ENCODE results near the gene ADRA2C. TPM values are rescaled to one million over a fixed set of nuclear protein-coding genes. Genes with fewer than 3 reads are reported as not detected.

Gene ADRA2C
- total RNA-seq, 1 experiment from 2014 or later = 2.4 TPM

- no peaks in the 10 kb centered on the region for H3K4me1 Mint-ChIP-seq (ENCODE audit: low read depth, unreplicated experiment)
- H3K27ac Mint-ChIP-seq (ENCODE audit: unreplicated experiment) = no peak overlapping the region
- no peak for TF ChIP-seq CTCF (IDR thresholded peaks at IDR 0.05; ENCODE audit: unreplicated experiment)
- H3K36me3 Mint-ChIP-seq (ENCODE audit: insufficient read depth, unreplicated experiment) = no peaks in the 10 kb centered on the region
- DNase-seq = no peak
- H3K4me3 Mint-ChIP-seq (ENCODE audit: low read depth, unreplicated experiment) = no peak overlapping the region
- peaks cover 66% of the 10 kb centered on the region for H3K27me3 Mint-ChIP-seq (ENCODE audit: unreplicated experiment)
- H3K9me3 Mint-ChIP-seq (ENCODE audit: low read depth, unreplicated experiment) = peaks cover 9% of the 10 kb centered on the region
- CTCF ChIA-PET = no interaction called here
- BruUV-seq (replicated peaks) = no TSS peak
- intact Hi-C loops (cut with micrococcal nuclease; ENCODE audit: unreplicated experiment) = no loop called here
Observed at GRCh38 chr4:3719191-3719590, 47.0 kb upstream of the ADRA2C start.

- no peak for TF ChIP-seq CTCF (IDR thresholded peaks at IDR 0.05; ENCODE audit: unreplicated experiment)
- intact Hi-C loops (cut with micrococcal nuclease; ENCODE audit: unreplicated experiment) = no loop called here
Observed at GRCh38 chr4:3719836-3720235, 46.3 kb upstream of the ADRA2C start.

GRCh38 chr4:3720466-3720865 is 45.7 kb upstream of the ADRA2C start:
- H3K9me3 Mint-ChIP-seq (ENCODE audit: low read depth, unreplicated experiment) = peaks cover 9% of the 10 kb centered on the region
- BruUV-seq (replicated peaks) = no TSS peak
- no peak for TF ChIP-seq CTCF (IDR thresholded peaks at IDR 0.05; ENCODE audit: unreplicated experiment)
- H3K27me3 Mint-ChIP-seq (ENCODE audit: unreplicated experiment) = peaks cover 79% of the 10 kb centered on the region
- H3K36me3 Mint-ChIP-seq (ENCODE audit: insufficient read depth, unreplicated experiment) = no peaks in the 10 kb centered on the region
- intact Hi-C loops (cut with micrococcal nuclease; ENCODE audit: unreplicated experiment) = no loop called here
- H3K4me3 Mint-ChIP-seq (ENCODE audit: low read depth, unreplicated experiment) = no peak overlapping the region
- CTCF ChIA-PET = no interaction called here
- no peaks in the 10 kb centered on the region for H3K4me1 Mint-ChIP-seq (ENCODE audit: low read depth, unreplicated experiment)
- H3K27ac Mint-ChIP-seq (ENCODE audit: unreplicated experiment) = no peak overlapping the region
- DNase-seq = no peak

More at GRCh38 chr4:3719836-3720235, 46.3 kb upstream of the ADRA2C start:
- Mint-ChIP-seq H3K36me3 (ENCODE audit: insufficient read depth, unreplicated experiment) (no peaks in the 10 kb centered on the region), H3K4me3 (ENCODE audit: low read depth, unreplicated experiment) (no peak overlapping the region), H3K4me1 (ENCODE audit: low read depth, unreplicated experiment) (no peaks in the 10 kb centered on the region), H3K27me3 (ENCODE audit: unreplicated experiment) (peaks cover 73% of the 10 kb centered on the region), H3K27ac (ENCODE audit: unreplicated experiment) (no peak overlapping the region), H3K9me3 (ENCODE audit: low read depth, unreplicated experiment) (peaks cover 9% of the 10 kb centered on the region)
- BruUV-seq (replicated peaks) = no TSS peak
- DNase-seq = no peak
- CTCF ChIA-PET = no interaction called here

GRCh38 chr4:3721186-3721585 is 45.0 kb upstream of the ADRA2C start:
- intact Hi-C loops (cut with micrococcal nuclease; ENCODE audit: unreplicated experiment) = no loop called here
- Mint-ChIP-seq H3K27me3 (ENCODE audit: unreplicated experiment) (peaks cover 82% of the 10 kb centered on the region), H3K4me3 (ENCODE audit: low read depth, unreplicated experiment) (no peak overlapping the region), H3K9me3 (ENCODE audit: low read depth, unreplicated experiment) (peaks cover 9% of the 10 kb centered on the region), H3K36me3 (ENCODE audit: insufficient read depth, unreplicated experiment) (no peaks in the 10 kb centered on the region), H3K27ac (ENCODE audit: unreplicated experiment) (no peak overlapping the region), H3K4me1 (ENCODE audit: low read depth, unreplicated experiment) (no peaks in the 10 kb centered on the region)
- TF ChIP-seq CTCF (IDR thresholded peaks at IDR 0.05; ENCODE audit: unreplicated experiment) = no peak
- DNase-seq = no peak
- CTCF ChIA-PET = no interaction called here
- BruUV-seq (replicated peaks) = no TSS peak

Data from Calu3 (cell line).